ENCODE results near the gene ANKS6.

DNA sequence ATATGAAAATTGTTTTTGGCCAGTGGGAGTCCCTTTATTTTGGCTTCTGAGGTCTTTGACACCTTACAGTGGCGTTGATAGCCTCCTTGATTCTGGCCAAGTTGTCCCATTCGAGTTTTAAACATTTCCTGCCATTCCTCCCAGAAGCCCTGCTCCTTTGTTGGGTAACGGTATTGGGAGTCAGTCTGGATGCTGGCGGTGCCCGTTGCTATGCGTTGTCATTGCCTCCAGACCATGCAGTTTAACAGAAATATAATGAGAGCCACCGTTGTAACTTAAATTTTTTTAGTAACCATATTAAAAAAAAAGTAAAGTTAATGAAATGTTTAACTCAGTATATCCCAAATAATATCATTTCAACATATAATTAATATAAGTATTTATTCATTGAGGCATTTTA lies 46.2 kb upstream of the ANKS6 start:
- TF ChIP-seq, protein P1, sequence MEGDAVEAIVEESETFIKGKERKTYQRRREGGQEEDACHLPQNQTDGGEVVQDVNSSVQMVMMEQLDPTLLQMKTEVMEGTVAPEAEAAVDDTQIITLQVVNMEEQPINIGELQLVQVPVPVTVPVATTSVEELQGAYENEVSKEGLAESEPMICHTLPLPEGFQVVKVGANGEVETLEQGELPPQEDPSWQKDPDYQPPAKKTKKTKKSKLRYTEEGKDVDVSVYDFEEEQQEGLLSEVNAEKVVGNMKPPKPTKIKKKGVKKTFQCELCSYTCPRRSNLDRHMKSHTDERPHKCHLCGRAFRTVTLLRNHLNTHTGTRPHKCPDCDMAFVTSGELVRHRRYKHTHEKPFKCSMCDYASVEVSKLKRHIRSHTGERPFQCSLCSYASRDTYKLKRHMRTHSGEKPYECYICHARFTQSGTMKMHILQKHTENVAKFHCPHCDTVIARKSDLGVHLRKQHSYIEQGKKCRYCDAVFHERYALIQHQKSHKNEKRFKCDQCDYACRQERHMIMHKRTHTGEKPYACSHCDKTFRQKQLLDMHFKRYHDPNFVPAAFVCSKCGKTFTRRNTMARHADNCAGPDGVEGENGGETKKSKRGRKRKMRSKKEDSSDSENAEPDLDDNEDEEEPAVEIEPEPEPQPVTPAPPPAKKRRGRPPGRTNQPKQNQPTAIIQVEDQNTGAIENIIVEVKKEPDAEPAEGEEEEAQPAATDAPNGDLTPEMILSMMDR (IDR thresholded peaks at IDR 0.05), result no peak
- TF ChIP-seq EZH2phosphoT487 (IDR thresholded peaks at IDR 0.05) (no peak), EZH2 (IDR thresholded peaks at IDR 0.05) (no peak)
